OCI-LY3 (cell line): Measurements from ENCODE around the gene FOXR1.

ENCODE experiments used
- CTCF ChIP-seq: fragments of 200-600, 300-600 bp; sonication (generic); IDR thresholded peaks from 2 replicates; pipeline ENCODE4 v1.5.1; 2014; ENCODE audit warnings: antibody characterized with exemption, low read length, low read depth
- EZH2phosphoT487 ChIP-seq: fragments of 200-600 bp; shearing (Covaris generic); IDR thresholded peaks from 2 replicates; pipeline ENCODE4 v1.6.1; 2018; ENCODE audit warnings: antibody characterized with exemption, mixed run types, low read depth

- no peak for TF ChIP-seq CTCF
- TF ChIP-seq EZH2phosphoT487, result no peak
Observed at GRCh38 chr11:119029069-119029339, 57.4 kb downstream of the FOXR1 start.
